ENCODE results near the gene RAPGEF2. TPM values are rescaled to one million over a fixed set of nuclear protein-coding genes. Genes with fewer than 3 reads are reported as not detected.

RAPGEF2 gene
- total and polyA plus RNA-seq, 9 of the 15 experiments (the other 6 are each of a cell fraction or from before 2014, with no cell fraction given): 3.1 to 32.6 (median 23.1) TPM

GRCh38 chr4:159367781-159368080 lies 264.9 kb downstream of the RAPGEF2 start (continued):
- TF ChIP-seq ZNF253 (CRISPR knock-in tag; conservative IDR thresholded peaks at IDR 0.05): no peak
- TF ChIP-seq, protein P1, sequence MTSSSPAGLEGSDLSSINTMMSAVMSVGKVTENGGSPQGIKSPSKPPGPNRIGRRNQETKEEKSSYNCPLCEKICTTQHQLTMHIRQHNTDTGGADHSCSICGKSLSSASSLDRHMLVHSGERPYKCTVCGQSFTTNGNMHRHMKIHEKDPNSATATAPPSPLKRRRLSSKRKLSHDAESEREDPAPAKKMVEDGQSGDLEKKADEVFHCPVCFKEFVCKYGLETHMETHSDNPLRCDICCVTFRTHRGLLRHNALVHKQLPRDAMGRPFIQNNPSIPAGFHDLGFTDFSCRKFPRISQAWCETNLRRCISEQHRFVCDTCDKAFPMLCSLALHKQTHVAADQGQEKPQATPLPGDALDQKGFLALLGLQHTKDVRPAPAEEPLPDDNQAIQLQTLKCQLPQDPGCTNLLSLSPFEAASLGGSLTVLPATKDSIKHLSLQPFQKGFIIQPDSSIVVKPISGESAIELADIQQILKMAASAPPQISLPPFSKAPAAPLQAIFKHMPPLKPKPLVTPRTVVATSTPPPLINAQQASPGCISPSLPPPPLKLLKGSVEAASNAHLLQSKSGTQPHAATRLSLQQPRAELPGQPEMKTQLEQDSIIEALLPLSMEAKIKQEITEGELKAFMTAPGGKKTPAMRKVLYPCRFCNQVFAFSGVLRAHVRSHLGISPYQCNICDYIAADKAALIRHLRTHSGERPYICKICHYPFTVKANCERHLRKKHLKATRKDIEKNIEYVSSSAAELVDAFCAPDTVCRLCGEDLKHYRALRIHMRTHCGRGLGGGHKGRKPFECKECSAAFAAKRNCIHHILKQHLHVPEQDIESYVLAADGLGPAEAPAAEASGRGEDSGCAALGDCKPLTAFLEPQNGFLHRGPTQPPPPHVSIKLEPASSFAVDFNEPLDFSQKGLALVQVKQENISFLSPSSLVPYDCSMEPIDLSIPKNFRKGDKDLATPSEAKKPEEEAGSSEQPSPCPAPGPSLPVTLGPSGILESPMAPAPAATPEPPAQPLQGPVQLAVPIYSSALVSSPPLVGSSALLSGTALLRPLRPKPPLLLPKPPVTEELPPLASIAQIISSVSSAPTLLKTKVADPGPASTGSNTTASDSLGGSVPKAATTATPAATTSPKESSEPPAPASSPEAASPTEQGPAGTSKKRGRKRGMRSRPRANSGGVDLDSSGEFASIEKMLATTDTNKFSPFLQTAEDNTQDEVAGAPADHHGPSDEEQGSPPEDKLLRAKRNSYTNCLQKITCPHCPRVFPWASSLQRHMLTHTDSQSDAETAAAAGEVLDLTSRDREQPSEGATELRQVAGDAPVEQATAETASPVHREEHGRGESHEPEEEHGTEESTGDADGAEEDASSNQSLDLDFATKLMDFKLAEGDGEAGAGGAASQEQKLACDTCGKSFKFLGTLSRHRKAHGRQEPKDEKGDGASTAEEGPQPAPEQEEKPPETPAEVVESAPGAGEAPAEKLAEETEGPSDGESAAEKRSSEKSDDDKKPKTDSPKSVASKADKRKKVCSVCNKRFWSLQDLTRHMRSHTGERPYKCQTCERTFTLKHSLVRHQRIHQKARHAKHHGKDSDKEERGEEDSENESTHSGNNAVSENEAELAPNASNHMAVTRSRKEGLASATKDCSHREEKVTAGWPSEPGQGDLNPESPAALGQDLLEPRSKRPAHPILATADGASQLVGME (CRISPR knock-in tag; IDR thresholded peaks at IDR 0.05): no peak
- no peak for TF ChIP-seq ZNF134 (CRISPR knock-in tag; conservative IDR thresholded peaks at IDR 0.05)
- TF ChIP-seq HNRNPLL (IDR thresholded peaks at IDR 0.05; ENCODE audit: low read depth, low read length, poor library complexity, severe bottlenecking): no peak
- TF ChIP-seq TSC22D4 (tag; IDR thresholded peaks at IDR 0.05): no peak

- DNase-seq (ENCODE audit: extremely low read depth in 1 of 4, low spot score in 3 of 4): no peak
- Histone ChIP-seq H3K36me3 (ENCODE audit: control insufficient read depth, insufficient read depth, low read length) (no peaks in the 10 kb centered on the region), H3K9me3 (replicated peaks; ENCODE audit: control insufficient read depth, insufficient read depth, low read depth, low read length) (no peaks in the 10 kb centered on the region), H3K4me1 (replicated peaks in 1 of 2; ENCODE audit: control insufficient read depth in 2 of 2, insufficient read depth in 2 of 2, low read length in 2 of 2) (no peaks in the 10 kb centered on the region; a peak in 1 of 5 replicates), H3K79me2 (ENCODE audit: control insufficient read depth, insufficient read depth, low read length) (no peaks in the 10 kb centered on the region), H3K27me3 (ENCODE audit: control insufficient read depth in 2 of 2, insufficient read depth in 2 of 2, low read length in 2 of 2) (peaks cover 3 to 17% of the 10 kb centered on the region in 2 experiments; a peak in 4 of 5 replicates), H3K9ac (ENCODE audit: insufficient read depth in 1 of 2, low read depth in 2 of 2, low read length in 2 of 2) (no peak overlapping the region), H4K20me1 (replicated peaks; ENCODE audit: control insufficient read depth, insufficient read depth, low read length) (no peaks in the 10 kb centered on the region), H2AFZ (ENCODE audit: low read depth, low read length) (no peak overlapping the region), H3K27ac (ENCODE audit: extremely low read depth, low read depth, low read length) (no peak overlapping the region), H3K4me2 (ENCODE audit: insufficient read depth, low read length) (no peak overlapping the region), H3K9me1 (ENCODE audit: control insufficient read depth, insufficient read depth, low read length) (no peaks in the 10 kb centered on the region), H3K4me3 (no peak overlapping the region)
- FAIRE-seq: no peak
- intact Hi-C loops (cut with micrococcal nuclease) (no loop called here), in situ Hi-C loops (cut with MboI) (no loop called here)
- no peak for ATAC-seq
- ChIA-PET POLR2A (interaction anchor here (0.6 kb wide), 1 partner anchor 9 kb away, joined by 3 read pairs; no protein-coding TSS in a partner anchor), CTCF (ENCODE audit: low intra/inter-chr PET ratio) (no interaction called here)
- BruUV-seq (replicated peaks): no TSS peak
- 6% methylated on average over 2 of the region's 2 CpGs for WGBS (ENCODE audit: insufficient coverage, low coverage, missing lambda C conversion rate)
- TF ChIP-seq ZNF133 (CRISPR knock-in tag; IDR thresholded peaks at IDR 0.05) (no peak), ETV1 (tag; conservative IDR thresholded peaks at IDR 0.05; ENCODE audit: low read depth) (no peak), ELK3 (CRISPR knock-in tag; IDR thresholded peaks at IDR 0.05) (no peak), SREBF1 (IDR thresholded peaks at IDR 0.05; ENCODE audit: borderline replicate concordance, low read depth, low read length) (no peak), NR0B1 (IDR thresholded peaks at IDR 0.05; ENCODE audit: partially characterized antibody) (no peak), THRAP3 (IDR thresholded peaks at IDR 0.05; ENCODE audit: borderline replicate concordance) (no peak), ZNF512 (tag; IDR thresholded peaks at IDR 0.05) (no peak), SMARCA5 (IDR thresholded peaks at IDR 0.05) (no peak)
Measured at GRCh38 chr4:159368320-159368719, 265.4 kb downstream of the RAPGEF2 start.
